Suppressor macrophage treated with lipopolysaccharide for 4 hours (primary cell): Measurements from ENCODE around the gene SLC2A4RG.

Source experiments
- DNase-seq: peaks from one replicate; pipeline ENCODE4 v3.0.0-alpha.2; 2020

Gene SLC2A4RG

GRCh38 chr20:63741676-63742380 is 2.3 kb downstream of the SLC2A4RG start:
- DNase-seq = no peak

- no peak for DNase-seq
Observed at GRCh38 chr20:63742381-63743024, 2.9 kb downstream of the SLC2A4RG start.

- DNase-seq = no peak
Observed at GRCh38 chr20:63743210-63743970, 3.8 kb downstream of the SLC2A4RG start.

GRCh38 chr20:63744158-63744557 is 4.6 kb downstream of the SLC2A4RG start:
- DNase-seq = no peak

- no peak for DNase-seq
Observed at GRCh38 chr20:63744574-63745423, 5.2 kb downstream of the SLC2A4RG start.

- no peak for DNase-seq
Observed at GRCh38 chr20:63745424-63745805, 5.8 kb downstream of the SLC2A4RG start.

GRCh38 chr20:63745961-63746731 is 6.6 kb downstream of the SLC2A4RG start:
- DNase-seq = no peak

GRCh38 chr20:63746751-63747315 is 7.3 kb downstream of the SLC2A4RG start:
- no peak for DNase-seq

GRCh38 chr20:63747622-63748069 is 8.1 kb downstream of the SLC2A4RG start:
- DNase-seq = no peak

GRCh38 chr20:63748070-63748933 is 8.7 kb downstream of the SLC2A4RG start:
- DNase-seq = no peak

GRCh38 chr20:63748934-63749270 is 9.3 kb downstream of the SLC2A4RG start:
- no peak for DNase-seq

- DNase-seq = no peak
Observed at GRCh38 chr20:63749597-63750508, 10.3 kb downstream of the SLC2A4RG start.

- DNase-seq = no peak
Observed at GRCh38 chr20:63750807-63751470, 11.4 kb downstream of the SLC2A4RG start.

GRCh38 chr20:63751471-63752271 is 12.1 kb downstream of the SLC2A4RG start:
- no peak for DNase-seq

GRCh38 chr20:63752411-63753101 is 13.0 kb downstream of the SLC2A4RG start:
- no peak for DNase-seq

- DNase-seq = no peak
Observed at GRCh38 chr20:63753381-63753780, 13.8 kb downstream of the SLC2A4RG start.

GRCh38 chr20:63754008-63754407 is 14.4 kb downstream of the SLC2A4RG start:
- DNase-seq = no peak
